SH-SY5Y (cell line): ENCODE measurements around the gene SIPA1L3.

Experiments used
- GATA2 ChIP-seq: IDR thresholded peaks from 2 replicates; pipeline ENCODE4 v1.6.1; 2011; ENCODE audit warnings: mild to moderate bottlenecking, low read depth, low read length
- GATA3 ChIP-seq: IDR thresholded peaks from 2 replicates; pipeline ENCODE4 v1.6.1; 2011; ENCODE audit warnings: low read depth, mild to moderate bottlenecking, low read length, moderate library complexity

DNA sequence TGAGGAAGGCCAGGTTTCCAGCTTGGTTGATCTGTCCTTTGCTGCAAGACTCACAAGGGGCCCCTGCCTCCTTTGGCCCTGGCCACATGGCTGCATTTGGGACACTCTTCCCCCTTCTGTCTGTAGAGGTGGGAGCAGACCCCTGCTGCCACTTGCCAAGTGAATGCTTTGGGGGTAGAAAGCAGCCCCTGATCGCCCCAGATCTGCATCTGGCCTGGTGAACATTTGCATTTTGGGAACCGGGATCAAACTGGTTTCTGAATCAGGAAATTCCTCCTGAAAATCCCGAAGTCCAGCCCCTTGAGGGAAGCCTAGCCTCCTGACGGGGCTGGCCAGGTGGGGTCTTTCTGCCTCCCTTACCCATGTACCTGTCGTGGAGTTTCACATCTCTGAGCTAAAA is 302.1 kb downstream of the SIPA1L3 start:
- TF ChIP-seq GATA2 (no peak), GATA3 (no peak)
